Measurements from ENCODE around the gene DUS1L. TPM values are rescaled to one million over a fixed set of nuclear protein-coding genes. Genes with fewer than 3 reads are reported as not detected.
A peak's percentile ranks its signal among the peaks of the same experiment; 100 is the strongest.

DUS1L gene
- total and polyA plus RNA-seq, 9 donors = 15.0 to 72.4 (median 62.5) TPM

DNA sequence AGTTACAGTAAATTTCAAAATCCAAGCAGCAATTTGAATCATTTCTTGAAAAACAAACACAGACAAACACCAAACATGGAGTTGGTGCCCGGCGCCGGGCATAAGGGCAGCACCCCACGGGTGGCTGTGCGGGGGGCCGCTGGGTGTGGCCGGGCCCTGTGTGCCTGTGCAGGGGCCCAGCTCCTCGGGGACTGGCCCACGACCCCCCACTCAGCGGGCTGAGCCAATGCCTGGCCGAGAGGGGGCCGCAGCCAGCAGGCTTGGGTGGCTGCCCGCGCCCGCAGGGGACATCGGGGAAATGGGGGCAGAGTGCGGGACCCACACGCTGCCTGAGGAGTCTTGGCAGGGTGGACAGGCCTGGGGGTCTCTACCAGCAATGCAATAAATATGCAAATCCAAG lies 12.8 kb upstream of the DUS1L start:
- Histone ChIP-seq H3K9me3 (no peaks in the 10 kb centered on the region), H3K27me3 (no peaks in the 10 kb centered on the region), H3K4me3 (no peak overlapping the region), H3K27ac (no peak overlapping the region), H3K36me3 (no peaks in the 10 kb centered on the region), H3K4me1 (ENCODE audit: insufficient read depth) (peaks cover 2% of the 10 kb centered on the region)
- TF ChIP-seq CTCF (IDR thresholded peaks at IDR 0.05) (no peak), EP300 (IDR thresholded peaks at IDR 0.05) (no peak), POLR2A (IDR thresholded peaks at IDR 0.05) (no peak)
- DNase-seq = no peak
- 83 to 89% (median 85%) methylated on average over 18 of the region's 18 CpGs for WGBS, 3 donors
- intact Hi-C loops (cut with DNase I) = no loop called here

DNA sequence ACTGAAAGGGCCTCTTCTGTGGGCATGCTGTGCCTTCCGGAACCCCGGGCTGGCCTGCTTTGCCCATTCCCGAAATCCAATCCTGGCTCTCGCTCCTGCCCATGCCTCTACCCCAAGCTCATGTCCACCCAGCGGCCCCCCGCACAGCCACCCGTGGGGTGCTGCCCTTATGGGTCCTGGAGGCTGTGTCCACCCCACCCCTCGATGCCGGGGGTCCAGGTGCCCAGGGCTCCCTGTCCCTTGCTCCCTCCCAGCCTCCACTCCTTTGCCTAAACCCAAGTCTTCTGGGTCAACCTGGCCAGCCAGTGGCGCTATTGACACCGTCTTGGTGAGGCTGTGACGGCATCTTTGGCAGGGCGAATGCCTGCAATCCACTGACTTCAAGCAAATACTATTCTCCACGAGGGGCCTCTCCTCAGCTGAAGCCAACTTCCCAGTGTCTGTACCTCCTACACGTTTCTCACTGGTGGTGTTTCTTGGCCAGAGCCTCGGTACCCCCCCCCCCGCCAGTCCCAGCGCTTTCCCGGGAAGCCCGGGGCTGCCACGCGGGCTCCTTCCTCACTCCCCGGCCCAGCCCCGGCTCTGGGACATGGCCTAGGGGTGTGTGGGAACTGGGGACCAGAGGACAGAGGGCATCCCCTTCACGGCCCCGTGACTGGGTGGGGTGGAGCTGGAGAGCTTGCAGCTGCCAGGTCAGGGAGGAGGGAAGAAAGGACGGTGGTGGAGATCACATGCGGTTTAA lies 12.2 kb upstream of the DUS1L start:
- Histone ChIP-seq H3K27me3 (no peaks in the 10 kb centered on the region), H3K36me3 (no peaks in the 10 kb centered on the region), H3K4me1 (ENCODE audit: insufficient read depth) (peaks cover 2% of the 10 kb centered on the region), H3K4me3 (no peak overlapping the region), H3K9me3 (no peaks in the 10 kb centered on the region), H3K27ac (no peak overlapping the region)
- intact Hi-C loops (cut with DNase I) = no loop called here
- TF ChIP-seq CTCF (IDR thresholded peaks at IDR 0.05) (no peak), EP300 (IDR thresholded peaks at IDR 0.05) (no peak), POLR2A (IDR thresholded peaks at IDR 0.05) (no peak)
- 33 to 43% (median 33%) methylated on average over 27 to 28 of the region's 28 CpGs for WGBS, 3 donors
- peak in 4 of 5 donors; percentile 59 to 74 (median 62) for DNase-seq

- 60 to 64% (median 64%) methylated on average over 18 to 21 of the region's 21 CpGs for WGBS, 3 donors
- Histone ChIP-seq H3K27ac (no peak overlapping the region), H3K27me3 (no peaks in the 10 kb centered on the region), H3K4me3 (no peak overlapping the region), H3K9me3 (no peaks in the 10 kb centered on the region), H3K4me1 (ENCODE audit: insufficient read depth) (peaks cover 2% of the 10 kb centered on the region), H3K36me3 (no peaks in the 10 kb centered on the region)
- no peak for DNase-seq
- intact Hi-C loops (cut with DNase I) = no loop called here
- no peak for TF ChIP-seq EP300 (IDR thresholded peaks at IDR 0.05)
- no peak for TF ChIP-seq POLR2A (IDR thresholded peaks at IDR 0.05)
- no peak for TF ChIP-seq CTCF (IDR thresholded peaks at IDR 0.05)
Observed at GRCh38 chr17:82076785-82077591, 11.4 kb upstream of the DUS1L start.

DNA sequence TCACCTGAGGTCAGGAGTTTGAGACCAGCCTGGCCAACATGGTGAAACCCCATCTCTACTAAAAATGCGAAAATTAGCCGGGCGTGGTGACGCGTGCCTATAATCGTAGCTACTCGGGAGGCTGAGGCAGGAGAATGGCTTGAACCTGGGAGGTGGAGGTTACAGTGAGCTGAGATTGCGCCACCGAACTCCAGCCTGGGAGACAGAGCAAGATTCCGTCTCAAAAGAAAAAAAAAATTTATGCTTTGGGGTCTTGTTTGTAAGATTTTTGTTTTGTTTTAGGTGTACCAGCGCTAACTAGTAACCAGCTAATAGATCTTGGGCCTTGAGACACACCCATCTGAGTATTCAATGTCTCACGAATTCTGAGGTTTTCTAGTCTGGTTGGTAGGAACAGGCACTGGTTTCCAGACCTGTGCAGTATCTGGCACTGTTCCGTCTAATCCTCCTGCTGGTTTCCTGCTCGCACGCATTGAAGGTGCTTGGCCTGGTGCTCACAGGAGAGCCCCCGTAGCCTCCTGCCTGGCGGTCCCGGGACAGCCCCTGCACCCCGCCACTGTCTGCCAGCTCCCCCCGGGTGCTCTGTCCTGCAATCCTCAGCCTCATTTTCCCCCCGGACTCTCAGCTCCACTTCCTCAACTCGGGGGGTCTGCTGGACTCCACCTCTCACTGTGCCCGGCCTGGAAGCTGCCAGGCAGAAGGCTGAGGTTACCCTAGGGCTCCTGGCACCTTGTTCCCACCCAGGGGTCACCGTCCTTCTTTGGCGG lies 10.6 kb upstream of the DUS1L start:
- Histone ChIP-seq H3K27ac (no peak overlapping the region), H3K9me3 (no peaks in the 10 kb centered on the region), H3K27me3 (no peaks in the 10 kb centered on the region), H3K4me1 (ENCODE audit: insufficient read depth) (peaks cover 2% of the 10 kb centered on the region), H3K4me3 (no peak overlapping the region), H3K36me3 (no peaks in the 10 kb centered on the region)
- WGBS, 3 donors = 82 to 86% (median 83%) methylated on average over 25 of the region's 25 CpGs
- TF ChIP-seq CTCF (IDR thresholded peaks at IDR 0.05) (no peak), EP300 (IDR thresholded peaks at IDR 0.05) (no peak), POLR2A (IDR thresholded peaks at IDR 0.05) (no peak)
- intact Hi-C loops (cut with DNase I) = no loop called here
- no peak for DNase-seq
